SK-N-MC (cell line): ENCODE measurements around the gene GABRA5.

ENCODE experiments used
- DNase-seq: peaks from one replicate; pipeline ENCODE4 v3.0.0-alpha.2; 2011; ENCODE audit warnings: low read depth, low spot score
- H3K27ac ChIP-seq: fragments of 200-600 bp; sonication (generic); 2 replicates; pipeline ENCODE4 v1.5.1; 2016; ENCODE audit warnings: mixed run types
- H3K36me3 ChIP-seq: fragments of 200-600 bp; sonication (generic); 2 replicates; pipeline ENCODE4 v1.6.1; 2017; ENCODE audit warnings: antibody characterized with exemption, low read length, mixed read lengths; ENCODE audit not compliant: insufficient read depth
- H3K4me3 ChIP-seq: fragments of 200-600 bp; sonication (generic); 2 replicates; pipeline ENCODE4 v1.5.1; 2016
- H3K9ac ChIP-seq: fragments of 200-600 bp; sonication (generic); 2 replicates; pipeline ENCODE4 v1.8.0; 2017; ENCODE audit warnings: mixed run types, mixed read lengths; ENCODE audit not compliant: insufficient read length
- H3K9me3 ChIP-seq: fragments of 200-600 bp; sonication (generic); 2 replicates; pipeline ENCODE4 v1.6.1; 2017; ENCODE audit warnings: low read depth, mild to moderate bottlenecking, antibody characterized with exemption, low read length, moderate library complexity, mixed read lengths
- EZH2 ChIP-seq: fragments of 200-600 bp; sonication (generic); IDR thresholded peaks from one replicate; pipeline ENCODE4 v1.6.1; 2017; ENCODE audit warnings: antibody characterized with exemption
- FOXP2 ChIP-seq: optimal IDR thresholded peaks from 2 replicates; pipeline ENCODE3; 2011; ENCODE audit warnings: mild to moderate bottlenecking, moderate library complexity; ENCODE audit not compliant: insufficient read depth; ENCODE audit errors: extremely low read length, control extremely low read depth
- POLR2AphosphoS5 ChIP-seq: IDR thresholded peaks from 2 replicates; pipeline ENCODE4 v1.6.1; 2012; ENCODE audit warnings: mild to moderate bottlenecking, low read depth, low read length, borderline replicate concordance

Gene GABRA5

DNA sequence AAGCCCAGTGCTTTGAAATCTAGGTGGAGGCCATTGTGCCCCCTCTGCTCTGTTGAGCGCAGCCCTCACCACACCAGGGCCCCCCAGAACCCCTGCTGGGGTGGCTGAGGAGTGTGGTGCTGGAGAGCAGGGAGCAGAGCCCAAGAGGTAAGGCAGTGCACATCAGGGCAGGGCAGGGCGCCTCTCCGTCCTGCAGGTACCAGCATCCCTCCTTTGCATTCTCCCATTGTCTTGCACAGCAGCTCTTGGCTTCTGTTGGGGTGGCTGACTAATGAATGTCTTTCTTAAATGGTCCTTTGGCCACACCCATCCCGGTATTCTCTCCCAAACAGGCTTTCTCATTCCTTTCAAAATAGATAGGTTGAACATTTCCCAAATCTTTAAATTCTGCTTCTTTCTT, 62.7 kb downstream of the GABRA5 start:
- Histone ChIP-seq H3K9me3 (no peaks in the 10 kb centered on the region), H3K4me3 (no peak overlapping the region), H3K27ac (no peak overlapping the region), H3K9ac (no peak overlapping the region), H3K36me3 (no peaks in the 10 kb centered on the region)
- DNase-seq = no peak
- no peak for TF ChIP-seq POLR2AphosphoS5
- TF ChIP-seq EZH2 = no peak
- no peak for TF ChIP-seq FOXP2

DNA sequence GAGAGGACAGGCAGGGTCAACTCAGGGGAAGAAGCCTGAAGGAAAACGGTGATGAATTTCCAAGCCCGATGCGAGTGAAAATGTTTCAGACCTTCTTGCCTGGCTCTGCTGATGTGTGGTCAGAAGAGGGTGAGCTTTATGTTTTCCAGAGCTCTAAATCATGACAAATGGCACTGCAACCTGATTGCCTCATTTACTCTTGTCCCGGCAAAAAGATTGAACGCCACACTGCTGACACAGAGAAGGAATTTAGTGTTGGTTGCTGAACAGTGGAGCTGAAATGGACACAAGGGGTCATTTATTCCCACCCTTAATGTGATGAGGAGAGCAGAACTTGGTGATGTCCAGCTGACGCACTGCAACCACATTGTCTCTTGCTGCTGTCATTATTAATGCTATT, 68.0 kb downstream of the GABRA5 start:
- Histone ChIP-seq H3K36me3 (no peaks in the 10 kb centered on the region), H3K9ac (no peak overlapping the region), H3K9me3 (no peaks in the 10 kb centered on the region), H3K4me3 (no peak overlapping the region), H3K27ac (no peak overlapping the region)
- TF ChIP-seq FOXP2 (no peak), EZH2 (no peak), POLR2AphosphoS5 (no peak)
- no peak for DNase-seq

GRCh38 chr15:26935322-26935721, 68.5 kb downstream of the GABRA5 start:
- H3K4me3 ChIP-seq = no peak overlapping the region
- H3K9ac ChIP-seq = no peak overlapping the region
- no peaks in the 10 kb centered on the region for H3K36me3 ChIP-seq
- TF ChIP-seq POLR2AphosphoS5 = no peak
- H3K9me3 ChIP-seq = no peaks in the 10 kb centered on the region
- H3K27ac ChIP-seq = no peak overlapping the region
- DNase-seq = no peak

- Histone ChIP-seq H3K9ac (no peak overlapping the region), H3K9me3 (no peaks in the 10 kb centered on the region), H3K4me3 (no peak overlapping the region), H3K27ac (no peak overlapping the region), H3K36me3 (no peaks in the 10 kb centered on the region)
- no peak for DNase-seq
- TF ChIP-seq FOXP2 (no peak), POLR2AphosphoS5 (no peak), EZH2 (no peak)
Measured at GRCh38 chr15:26936502-26936901, 69.6 kb downstream of the GABRA5 start.

GRCh38 chr15:26937134-26937533, 70.3 kb downstream of the GABRA5 start:
- no peak for DNase-seq
- Histone ChIP-seq H3K9me3 (no peaks in the 10 kb centered on the region), H3K27ac (no peak overlapping the region), H3K4me3 (no peak overlapping the region), H3K36me3 (no peaks in the 10 kb centered on the region), H3K9ac (no peak overlapping the region)
- TF ChIP-seq FOXP2 (no peak), EZH2 (no peak)

DNA sequence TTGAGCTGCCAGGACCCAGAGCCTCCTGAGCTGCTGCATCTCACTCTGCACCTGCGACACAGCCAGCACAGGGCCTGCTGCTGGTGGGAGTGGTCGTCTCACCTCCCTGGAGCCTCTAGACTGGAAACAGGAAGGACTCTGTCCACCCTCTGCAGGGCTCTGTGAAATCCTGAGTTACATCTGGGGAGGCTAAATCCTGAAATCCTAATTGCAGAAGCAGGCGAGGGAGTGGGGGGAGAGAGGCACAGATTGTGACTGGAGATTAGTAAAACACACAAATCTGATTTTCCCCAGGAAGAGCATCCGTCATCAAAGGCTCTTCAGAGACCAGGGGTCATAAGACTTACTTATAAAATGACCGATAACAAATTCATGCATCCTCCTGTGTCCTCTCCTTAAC, 72.5 kb downstream of the GABRA5 start:
- no peak for DNase-seq
- no peaks in the 10 kb centered on the region for H3K9me3 ChIP-seq

GRCh38 chr15:26941489-26941888, 74.6 kb downstream of the GABRA5 start:
- Histone ChIP-seq H3K36me3 (no peaks in the 10 kb centered on the region), H3K27ac (no peak overlapping the region), H3K9me3 (no peaks in the 10 kb centered on the region), H3K4me3 (no peak overlapping the region), H3K9ac (no peak overlapping the region)
- no peak for DNase-seq
- no peak for TF ChIP-seq FOXP2
- no peak for TF ChIP-seq EZH2
- TF ChIP-seq POLR2AphosphoS5 = no peak

More for the DNA sequence above, 72.5 kb downstream of the GABRA5 start:
- Histone ChIP-seq H3K4me3 (no peak overlapping the region), H3K27ac (no peak overlapping the region), H3K9ac (no peak overlapping the region), H3K36me3 (no peaks in the 10 kb centered on the region)
- TF ChIP-seq POLR2AphosphoS5 (no peak), FOXP2 (no peak), EZH2 (no peak)

DNA sequence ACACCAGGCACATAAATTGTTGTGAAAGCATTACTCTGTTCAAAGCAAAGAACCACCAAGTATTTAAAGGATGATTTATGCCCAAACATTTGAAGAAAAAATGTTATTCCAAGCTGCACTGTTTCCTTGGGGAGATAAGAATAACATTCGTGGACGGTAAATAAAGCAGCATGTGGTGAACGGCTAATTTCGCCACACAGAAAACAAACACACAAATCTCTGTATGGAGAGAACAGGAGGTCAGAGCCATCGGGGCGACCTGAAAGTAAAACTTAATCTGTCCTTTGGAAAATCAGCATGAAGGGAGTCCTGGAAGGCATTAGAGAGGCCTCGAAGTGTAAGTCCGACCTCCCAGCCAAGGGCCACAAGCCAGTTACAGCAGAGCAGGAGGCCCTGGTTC, 77.0 kb downstream of the GABRA5 start:
- no peak overlapping the region for H3K4me3 ChIP-seq
- DNase-seq = no peak
- no peaks in the 10 kb centered on the region for H3K36me3 ChIP-seq
- no peaks in the 10 kb centered on the region for H3K9me3 ChIP-seq
- no peak for TF ChIP-seq EZH2
- TF ChIP-seq FOXP2 = no peak
- no peak for TF ChIP-seq POLR2AphosphoS5
- H3K27ac ChIP-seq = no peak overlapping the region
- H3K9ac ChIP-seq = no peak overlapping the region

DNA sequence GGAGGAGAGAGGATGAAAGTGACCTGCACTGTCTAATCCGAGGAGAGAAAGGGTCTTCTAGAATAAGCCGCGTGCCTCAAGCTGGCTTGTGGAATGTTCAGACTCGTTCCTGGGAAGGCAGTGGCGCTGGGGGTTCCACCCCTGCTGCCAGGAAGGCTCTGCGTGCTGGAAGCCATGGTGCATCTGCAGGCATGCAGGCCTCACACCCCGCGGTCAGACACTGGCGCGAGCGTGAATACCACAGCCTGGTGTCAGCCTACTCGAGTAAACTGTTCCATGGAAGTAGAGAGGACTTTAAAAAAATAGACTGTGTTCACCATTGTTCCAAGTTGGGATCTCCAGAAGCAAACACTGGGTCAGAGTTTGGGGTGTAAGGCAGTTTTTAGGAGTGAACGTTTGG, 78.2 kb downstream of the GABRA5 start:
- Histone ChIP-seq H3K9ac (no peak overlapping the region), H3K9me3 (no peaks in the 10 kb centered on the region), H3K36me3 (no peaks in the 10 kb centered on the region), H3K4me3 (no peak overlapping the region), H3K27ac (no peak overlapping the region)
- TF ChIP-seq EZH2 = no peak
- TF ChIP-seq FOXP2 = no peak
- TF ChIP-seq POLR2AphosphoS5 = no peak
- DNase-seq = no peak
